Activated T-helper 2 cell treated with anti-CD3 and anti-CD28 coated beads, Interferon-gamma antibody, Interleukin-2, Interleukin-4, amounts not matched to agents 10 μg/mL and 5 μg/mL and 100 μg/mL, durations not matched to agents 14 hours and 24 hours and 36 hours (primary cell): ENCODE data around the gene CACNA1D. TPM values are rescaled to one million over a fixed set of nuclear protein-coding genes. Genes with fewer than 3 reads are reported as not detected.

Source experiments
- DNase-seq: peaks from one replicate; pipeline ENCODE4 v3.0.0; 2021; ENCODE audit warnings: low spot score
- H3K27ac Mint-ChIP-seq: one replicate; pipeline ENCODE4 v1.8.0; 2021; ENCODE audit warnings: mixed read lengths
- H3K27me3 Mint-ChIP-seq: one replicate; pipeline ENCODE4 v1.8.0; 2021; ENCODE audit warnings: low read depth, mixed read lengths
- H3K36me3 Mint-ChIP-seq: one replicate; pipeline ENCODE4 v1.8.0; 2021; ENCODE audit warnings: low read depth, mixed read lengths
- H3K4me1 Mint-ChIP-seq: one replicate; pipeline ENCODE4 v1.8.0; 2021; ENCODE audit warnings: low read depth, mixed read lengths
- H3K4me3 Mint-ChIP-seq: one replicate; pipeline ENCODE4 v1.8.0; 2021; ENCODE audit warnings: low read depth, mild to moderate bottlenecking, moderate library complexity, mixed read lengths
- H3K9me3 Mint-ChIP-seq: one replicate; pipeline ENCODE4 v1.8.0; 2021; ENCODE audit warnings: mixed read lengths
- intact Hi-C: fragments of 100-400 bp; cut with micrococcal nuclease; formaldehyde crosslinking; loops from one replicate; pipeline ENCODE4 v1.15.1; 2023
- total RNA-seq: library from RNA; stranded (reverse); gene quantifications from 2 replicates; pipeline ENCODE4 v1.2.3, GENCODE V29; 2022

Gene CACNA1D
- total RNA-seq, 1 donor from 2014 or later, result 9.3 TPM

- Mint-ChIP-seq H3K4me1 (peaks cover 22% of the 10 kb centered on the region), H3K36me3 (peaks cover 11% of the 10 kb centered on the region), H3K9me3 (no peaks in the 10 kb centered on the region), H3K4me3 (peak overlapping the region; percentile 79), H3K27me3 (peaks cover 51% of the 10 kb centered on the region), H3K27ac (peak overlapping the region; percentile 38)
- DNase-seq, result no peak
- intact Hi-C loops, result loop anchor here (5.0 kb wide), 1 partner anchor 118 kb away; no protein-coding TSS in a partner anchor
These were observed 350.9 kb downstream of the CACNA1D start for GRCh38 chr3:53845103-53845880.

- peaks cover 22% of the 10 kb centered on the region for H3K4me1 Mint-ChIP-seq
- no peak for DNase-seq
- peaks cover 9% of the 10 kb centered on the region for H3K36me3 Mint-ChIP-seq
- intact Hi-C loops, result loop anchor here (5.0 kb wide), 1 partner anchor 119 kb away; no protein-coding TSS in a partner anchor
- H3K4me3 Mint-ChIP-seq, result peak overlapping the region; percentile 79
- peaks cover 46% of the 10 kb centered on the region for H3K27me3 Mint-ChIP-seq
- no peaks in the 10 kb centered on the region for H3K9me3 Mint-ChIP-seq
- H3K27ac Mint-ChIP-seq, result no peak overlapping the region
These were observed 351.4 kb downstream of the CACNA1D start for GRCh38 chr3:53845881-53846133.

GRCh38 chr3:53846134-53846850 lies 351.9 kb downstream of the CACNA1D start, which contains the start of the genes CHDH and IL17RB:
Gene CHDH (minus strand): TSS chr3:53846419. CDS start chr3:53824008, 22,411 bp downstream.
Gene IL17RB (plus strand): TSS chr3:53846568. CDS start chr3:53846589, 21 bp downstream.
- Mint-ChIP-seq H3K9me3 (no peaks in the 10 kb centered on the region), H3K27me3 (peaks cover 50% of the 10 kb centered on the region), H3K27ac (peak within 1 kb of the TSS; percentile 38), H3K4me1 (peaks cover 22% of the 10 kb centered on the region), H3K36me3 (peaks cover 14% of the 10 kb centered on the region), H3K4me3 (peak within 1 kb of the TSS; percentile 79)
- DNase-seq, result peak; percentile 37
- intact Hi-C loops, result loop anchor here (5.0 kb wide), 1 partner anchor 119 kb away; no protein-coding TSS in a partner anchor

DNA sequence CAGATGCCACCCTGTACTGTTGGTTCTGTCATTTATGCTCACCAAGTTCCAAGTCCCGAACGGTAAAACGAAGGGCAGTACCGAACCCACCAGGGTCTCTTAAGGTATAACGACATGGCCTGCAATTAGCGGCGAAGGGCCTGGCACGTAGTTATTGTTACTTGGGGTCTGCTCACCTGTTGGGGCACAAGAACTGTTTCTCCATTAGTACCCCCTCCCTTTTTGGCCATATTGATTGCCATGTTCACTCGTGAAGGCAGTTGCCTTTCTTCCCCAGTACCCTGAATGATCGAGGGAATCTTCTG lies 352.4 kb downstream of the CACNA1D start:
- Mint-ChIP-seq H3K4me3 (peak overlapping the region; percentile 73), H3K36me3 (peaks cover 15% of the 10 kb centered on the region), H3K27ac (no peak overlapping the region), H3K9me3 (no peaks in the 10 kb centered on the region), H3K27me3 (peaks cover 51% of the 10 kb centered on the region), H3K4me1 (peaks cover 22% of the 10 kb centered on the region)
- intact Hi-C loops, result loop anchor here (5.0 kb wide), 1 partner anchor 120 kb away; no protein-coding TSS in a partner anchor
- no peak for DNase-seq

- Mint-ChIP-seq H3K4me1 (peaks cover 8% of the 10 kb centered on the region), H3K9me3 (no peaks in the 10 kb centered on the region), H3K36me3 (peaks cover 22% of the 10 kb centered on the region), H3K27me3 (peaks cover 34% of the 10 kb centered on the region), H3K27ac (no peak overlapping the region), H3K4me3 (no peak overlapping the region)
- intact Hi-C loops, result loop anchor here (5.0 kb wide), 1 partner anchor 123 kb away; no protein-coding TSS in a partner anchor
- no peak for DNase-seq
These were observed 355.5 kb downstream of the CACNA1D start for GRCh38 chr3:53849916-53850315.

DNA sequence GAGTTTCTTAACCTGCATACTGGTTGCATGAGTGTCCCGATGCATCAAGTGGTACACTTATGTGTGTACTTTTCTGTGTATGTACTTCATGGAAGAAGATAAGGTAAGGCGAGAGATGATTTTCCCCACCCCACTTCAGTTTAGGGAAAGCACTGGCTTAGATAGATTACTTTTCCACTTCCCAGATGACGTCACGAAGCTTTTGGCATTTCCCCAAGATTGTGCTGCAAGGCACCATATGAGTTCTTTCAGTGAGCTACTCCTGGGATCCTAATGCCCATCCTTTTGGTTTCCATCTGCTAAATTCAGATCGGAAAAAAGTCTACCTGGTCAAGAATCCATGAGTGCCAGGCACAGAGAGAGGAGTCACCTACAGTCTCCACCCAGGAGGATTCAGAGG lies 356.5 kb downstream of the CACNA1D start:
- no peaks in the 10 kb centered on the region for H3K9me3 Mint-ChIP-seq
- H3K4me1 Mint-ChIP-seq, result peaks cover 3% of the 10 kb centered on the region
- H3K27ac Mint-ChIP-seq, result no peak overlapping the region
- H3K36me3 Mint-ChIP-seq, result peaks cover 25% of the 10 kb centered on the region
- H3K4me3 Mint-ChIP-seq, result no peak overlapping the region
- no peak for DNase-seq
- H3K27me3 Mint-ChIP-seq, result peaks cover 27% of the 10 kb centered on the region
- intact Hi-C loops, result no loop called here

DNA sequence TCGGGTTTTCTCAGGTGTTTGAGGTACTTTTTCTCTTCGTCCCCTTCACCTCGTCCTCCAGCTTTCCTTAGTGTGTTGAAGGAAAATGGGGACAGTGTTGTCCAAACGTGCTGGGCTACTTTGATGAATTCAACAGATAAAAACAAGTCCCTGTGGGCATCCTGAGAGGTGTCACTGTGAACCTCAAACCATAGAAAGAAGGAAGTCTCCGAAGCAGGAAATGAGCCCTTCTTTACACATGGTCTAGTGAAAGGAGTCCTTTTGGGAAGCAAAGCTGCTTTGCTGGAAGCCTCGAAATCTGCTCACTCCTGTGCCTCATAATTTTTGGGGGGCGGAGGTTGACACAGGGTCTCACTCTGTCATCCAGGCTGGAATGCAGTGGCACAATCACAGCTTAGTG lies 362.6 kb downstream of the CACNA1D start:
- no peak overlapping the region for H3K4me3 Mint-ChIP-seq
- H3K4me1 Mint-ChIP-seq, result peaks cover 3% of the 10 kb centered on the region
- intact Hi-C loops, result no loop called here
- H3K36me3 Mint-ChIP-seq, result peaks cover 42% of the 10 kb centered on the region
- peaks cover 2% of the 10 kb centered on the region for H3K27me3 Mint-ChIP-seq
- DNase-seq, result no peak
- no peak overlapping the region for H3K27ac Mint-ChIP-seq
- no peaks in the 10 kb centered on the region for H3K9me3 Mint-ChIP-seq

DNA sequence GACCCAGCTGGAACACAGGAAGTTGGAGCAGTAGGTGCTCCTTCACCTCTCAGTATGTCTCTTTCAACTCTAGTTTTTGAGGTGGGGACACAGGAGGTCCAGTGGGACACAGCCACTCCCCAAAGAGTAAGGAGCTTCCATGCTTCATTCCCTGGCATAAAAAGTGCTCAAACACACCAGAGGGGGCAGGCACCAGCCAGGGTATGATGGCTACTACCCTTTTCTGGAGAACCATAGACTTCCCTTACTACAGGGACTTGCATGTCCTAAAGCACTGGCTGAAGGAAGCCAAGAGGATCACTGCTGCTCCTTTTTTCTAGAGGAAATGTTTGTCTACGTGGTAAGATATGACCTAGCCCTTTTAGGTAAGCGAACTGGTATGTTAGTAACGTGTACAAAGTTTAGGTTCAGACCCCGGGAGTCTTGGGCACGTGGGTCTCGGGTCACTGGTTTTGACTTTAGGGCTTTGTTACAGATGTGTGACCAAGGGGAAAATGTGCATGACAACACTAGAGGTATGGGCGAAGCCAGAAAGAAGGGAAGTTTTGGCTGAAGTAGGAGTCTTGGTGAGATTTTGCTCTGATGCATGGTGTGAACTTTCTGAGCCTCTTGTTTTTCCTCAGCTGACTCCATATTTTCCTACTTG lies 363.8 kb downstream of the CACNA1D start:
- Mint-ChIP-seq H3K4me1 (peaks cover 6% of the 10 kb centered on the region), H3K4me3 (no peak overlapping the region)
- intact Hi-C loops, result no loop called here

GRCh38 chr3:53859178-53859577 lies 364.8 kb downstream of the CACNA1D start:
- Mint-ChIP-seq H3K36me3 (peaks cover 55% of the 10 kb centered on the region), H3K27ac (no peak overlapping the region), H3K4me1 (peaks cover 6% of the 10 kb centered on the region), H3K27me3 (peaks cover 2% of the 10 kb centered on the region), H3K4me3 (no peak overlapping the region), H3K9me3 (no peaks in the 10 kb centered on the region)
- DNase-seq, result no peak
- intact Hi-C loops, result no loop called here

More for the DNA sequence above, 363.8 kb downstream of the CACNA1D start:
- Mint-ChIP-seq H3K27me3 (peaks cover 2% of the 10 kb centered on the region), H3K27ac (no peak overlapping the region), H3K9me3 (no peaks in the 10 kb centered on the region), H3K36me3 (peaks cover 55% of the 10 kb centered on the region)
- no peak for DNase-seq

- no peaks in the 10 kb centered on the region for H3K27me3 Mint-ChIP-seq
- peaks cover 6% of the 10 kb centered on the region for H3K4me1 Mint-ChIP-seq
- H3K9me3 Mint-ChIP-seq, result no peaks in the 10 kb centered on the region
- DNase-seq, result no peak
- intact Hi-C loops, result no loop called here
- H3K4me3 Mint-ChIP-seq, result no peak overlapping the region
- peaks cover 58% of the 10 kb centered on the region for H3K36me3 Mint-ChIP-seq
- H3K27ac Mint-ChIP-seq, result no peak overlapping the region
These were observed 365.8 kb downstream of the CACNA1D start for GRCh38 chr3:53860196-53860595.

DNA sequence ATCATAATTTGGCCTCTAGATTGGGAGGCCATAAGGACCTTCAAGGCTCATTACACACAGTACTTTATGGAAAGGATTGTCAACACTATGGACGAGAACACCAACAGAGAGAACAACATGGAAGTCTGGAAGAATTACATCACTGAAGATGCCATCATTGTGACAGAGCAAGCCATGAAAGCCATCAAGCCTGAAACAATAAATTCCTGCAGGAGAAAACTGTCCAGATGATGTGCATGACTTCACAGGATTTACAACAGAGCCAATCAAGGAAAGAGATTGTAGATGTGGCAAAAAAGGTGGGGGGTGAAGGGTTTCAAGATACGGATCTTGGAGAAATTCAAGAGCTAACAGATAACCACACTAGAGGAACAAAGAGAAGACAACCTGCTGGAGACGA lies 367.8 kb downstream of the CACNA1D start:
- Mint-ChIP-seq H3K27ac (no peak overlapping the region), H3K36me3 (peaks cover 62% of the 10 kb centered on the region), H3K9me3 (no peaks in the 10 kb centered on the region), H3K4me3 (no peak overlapping the region), H3K4me1 (peaks cover 3% of the 10 kb centered on the region), H3K27me3 (no peaks in the 10 kb centered on the region)
- intact Hi-C loops, result no loop called here
- DNase-seq, result no peak

- Mint-ChIP-seq H3K27me3 (no peaks in the 10 kb centered on the region), H3K9me3 (no peaks in the 10 kb centered on the region), H3K27ac (no peak overlapping the region), H3K4me1 (peaks cover 3% of the 10 kb centered on the region), H3K36me3 (peaks cover 63% of the 10 kb centered on the region), H3K4me3 (no peak overlapping the region)
- DNase-seq, result no peak
- intact Hi-C loops, result no loop called here
These were observed 368.7 kb downstream of the CACNA1D start for GRCh38 chr3:53863145-53863544.
